HG02642 (cell line): ENCODE measurements around the gene DLX2.
"Not testable (repeated sequence)": the region's sequence is repeated elsewhere in the genome, so short reads cannot be mapped to it uniquely, and the experiment has no call there.

Experiments used
- ATAC-seq: cut with Tn5 transposase; IDR thresholded peaks from one replicate; pipeline ENCODE4 v1.9.1; 2021; ENCODE audit warnings: mild to moderate bottlenecking; ENCODE audit not compliant: unreplicated experiment, poor library complexity

The DLX2 gene

GRCh38 chr2:172084645-172085459, 17.8 kb downstream of the DLX2 start:
- ATAC-seq: peak; percentile 86

GRCh38 chr2:172084395-172084644, 18.4 kb downstream of the DLX2 start:
- ATAC-seq: no peak

- ATAC-seq: no peak
Measured at GRCh38 chr2:172083628-172084394, 18.9 kb downstream of the DLX2 start.

- ATAC-seq: no peak
Measured at GRCh38 chr2:172082944-172083627, 19.6 kb downstream of the DLX2 start.

- ATAC-seq: no peak
Measured at GRCh38 chr2:172082105-172082943, 20.4 kb downstream of the DLX2 start.

- no peak for ATAC-seq
Measured at GRCh38 chr2:172081221-172082022, 21.3 kb downstream of the DLX2 start.

GRCh38 chr2:172080641-172081220, 22.0 kb downstream of the DLX2 start:
- ATAC-seq: no peak

- ATAC-seq: no peak
Measured at GRCh38 chr2:172079838-172080640, 22.7 kb downstream of the DLX2 start.

GRCh38 chr2:172079416-172079815, 23.3 kb downstream of the DLX2 start:
- no peak for ATAC-seq

- ATAC-seq: no peak
Measured at GRCh38 chr2:172074254-172074653, 28.4 kb downstream of the DLX2 start.

- no peak for ATAC-seq
Measured at GRCh38 chr2:172073518-172073917, 29.2 kb downstream of the DLX2 start.

- ATAC-seq: no peak
Measured at GRCh38 chr2:172072706-172073105, 30.0 kb downstream of the DLX2 start.

GRCh38 chr2:172072303-172072702, 30.4 kb downstream of the DLX2 start:
- no peak for ATAC-seq

- no peak for ATAC-seq
Measured at GRCh38 chr2:172070936-172071335, 31.8 kb downstream of the DLX2 start.

- ATAC-seq: not testable (repeated sequence)
Measured at GRCh38 chr2:172067905-172068304, 34.8 kb downstream of the DLX2 start.

GRCh38 chr2:172066394-172066886, 36.3 kb downstream of the DLX2 start:
- ATAC-seq: no peak

GRCh38 chr2:172065111-172065510, 37.6 kb downstream of the DLX2 start:
- no peak for ATAC-seq

GRCh38 chr2:172063446-172063845, 39.3 kb downstream of the DLX2 start:
- no peak for ATAC-seq
